ENCODE measurements around the gene KRT37. TPM values are rescaled to one million over a fixed set of nuclear protein-coding genes. Genes with fewer than 3 reads are reported as not detected.

The KRT37 gene
- total and polyA plus RNA-seq, 8 donors: not detected

DNA sequence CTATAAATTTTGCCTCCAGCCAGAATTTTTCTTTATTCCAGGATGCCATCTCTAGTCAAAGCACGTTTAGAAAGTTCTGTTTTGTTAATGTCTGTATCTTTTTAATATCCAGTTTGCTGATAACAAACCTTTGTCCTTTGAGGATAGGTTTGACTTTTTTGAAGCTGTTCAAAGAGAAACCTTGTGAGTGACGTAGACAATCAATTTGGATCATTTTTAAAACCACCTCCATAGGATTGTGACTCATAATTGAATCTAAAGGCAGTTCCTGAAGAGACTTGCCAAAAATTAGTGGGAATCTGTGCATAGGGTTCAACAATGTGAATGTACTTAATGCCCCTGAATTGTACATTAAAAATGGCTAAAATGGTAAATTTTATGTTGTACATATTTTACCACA, 32.9 kb downstream of the KRT37 start:
- no peak overlapping the region for H3K4me3 ChIP-seq
- H3K27me3 ChIP-seq: no peaks in the 10 kb centered on the region
- intact Hi-C loops (cut with DNase I): no loop called here
- ATAC-seq (no peak), DNase-seq (no peak)
- no peaks in the 10 kb centered on the region for H3K36me3 ChIP-seq
- H3K4me1 ChIP-seq: no peaks in the 10 kb centered on the region
- peaks cover 0 to 6% of the 10 kb centered on the region in 2 donors for H3K9me3 ChIP-seq
- H3K27ac ChIP-seq: no peak overlapping the region
- TF ChIP-seq, protein P1, sequence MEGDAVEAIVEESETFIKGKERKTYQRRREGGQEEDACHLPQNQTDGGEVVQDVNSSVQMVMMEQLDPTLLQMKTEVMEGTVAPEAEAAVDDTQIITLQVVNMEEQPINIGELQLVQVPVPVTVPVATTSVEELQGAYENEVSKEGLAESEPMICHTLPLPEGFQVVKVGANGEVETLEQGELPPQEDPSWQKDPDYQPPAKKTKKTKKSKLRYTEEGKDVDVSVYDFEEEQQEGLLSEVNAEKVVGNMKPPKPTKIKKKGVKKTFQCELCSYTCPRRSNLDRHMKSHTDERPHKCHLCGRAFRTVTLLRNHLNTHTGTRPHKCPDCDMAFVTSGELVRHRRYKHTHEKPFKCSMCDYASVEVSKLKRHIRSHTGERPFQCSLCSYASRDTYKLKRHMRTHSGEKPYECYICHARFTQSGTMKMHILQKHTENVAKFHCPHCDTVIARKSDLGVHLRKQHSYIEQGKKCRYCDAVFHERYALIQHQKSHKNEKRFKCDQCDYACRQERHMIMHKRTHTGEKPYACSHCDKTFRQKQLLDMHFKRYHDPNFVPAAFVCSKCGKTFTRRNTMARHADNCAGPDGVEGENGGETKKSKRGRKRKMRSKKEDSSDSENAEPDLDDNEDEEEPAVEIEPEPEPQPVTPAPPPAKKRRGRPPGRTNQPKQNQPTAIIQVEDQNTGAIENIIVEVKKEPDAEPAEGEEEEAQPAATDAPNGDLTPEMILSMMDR (IDR thresholded peaks at IDR 0.05): no peak

DNA sequence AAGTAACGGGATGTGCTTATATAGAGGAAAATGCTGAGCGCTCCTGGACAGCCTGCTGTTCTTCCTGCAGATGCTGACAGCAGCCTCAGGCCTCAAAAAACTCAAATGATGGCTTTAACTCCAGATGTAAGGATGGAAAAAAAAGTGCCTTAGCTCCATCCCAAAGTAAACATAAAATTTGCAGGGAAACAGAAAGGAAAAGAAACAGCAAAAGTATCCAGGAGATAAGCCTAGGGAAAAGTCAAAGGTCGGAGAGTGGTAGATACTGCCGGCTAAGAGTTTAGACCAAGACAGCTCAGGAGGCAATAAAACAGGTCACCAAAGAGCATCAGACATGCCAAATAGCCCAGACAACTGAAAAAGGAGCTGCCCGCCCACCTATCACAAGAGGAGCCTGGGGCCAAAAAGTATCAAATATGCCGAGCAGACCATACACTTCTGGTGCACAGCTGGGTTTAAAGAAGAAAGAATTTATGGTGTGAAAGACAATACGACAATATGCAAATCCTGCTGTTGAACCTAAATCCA, 33.9 kb downstream of the KRT37 start:
- intact Hi-C loops (cut with DNase I): no loop called here
- Histone ChIP-seq H3K27ac (no peak overlapping the region), H3K4me3 (no peak overlapping the region), H3K9me3 (peaks cover 0 to 12% of the 10 kb centered on the region in 2 donors), H3K27me3 (no peaks in the 10 kb centered on the region), H3K4me1 (no peaks in the 10 kb centered on the region), H3K36me3 (no peaks in the 10 kb centered on the region)
- TF ChIP-seq, protein P1 (IDR thresholded peaks at IDR 0.05): no peak
- no peak for DNase-seq
- no peak for ATAC-seq

DNA sequence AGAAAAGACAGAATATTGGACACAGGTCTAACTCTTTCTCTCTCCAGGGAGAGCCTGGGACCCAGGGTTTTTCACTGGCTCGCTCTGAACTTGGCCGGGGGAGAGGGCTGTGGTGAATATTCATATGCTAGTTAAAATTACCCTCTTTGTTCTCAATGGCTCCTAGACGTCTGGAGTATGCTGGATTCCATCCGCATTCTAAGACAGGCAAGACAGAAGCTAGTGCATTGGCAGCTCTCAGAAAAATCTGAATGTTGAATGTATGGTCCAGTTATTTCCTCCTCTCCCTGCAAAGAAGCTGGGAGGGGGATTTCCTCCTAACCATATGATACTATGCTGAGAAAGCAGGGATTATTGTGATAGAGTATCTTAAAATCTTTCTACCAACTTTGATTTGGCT, 36.7 kb downstream of the KRT37 start:
- intact Hi-C loops (cut with DNase I): no loop called here
- ATAC-seq: no peak
- no peak overlapping the region for H3K4me3 ChIP-seq

DNA sequence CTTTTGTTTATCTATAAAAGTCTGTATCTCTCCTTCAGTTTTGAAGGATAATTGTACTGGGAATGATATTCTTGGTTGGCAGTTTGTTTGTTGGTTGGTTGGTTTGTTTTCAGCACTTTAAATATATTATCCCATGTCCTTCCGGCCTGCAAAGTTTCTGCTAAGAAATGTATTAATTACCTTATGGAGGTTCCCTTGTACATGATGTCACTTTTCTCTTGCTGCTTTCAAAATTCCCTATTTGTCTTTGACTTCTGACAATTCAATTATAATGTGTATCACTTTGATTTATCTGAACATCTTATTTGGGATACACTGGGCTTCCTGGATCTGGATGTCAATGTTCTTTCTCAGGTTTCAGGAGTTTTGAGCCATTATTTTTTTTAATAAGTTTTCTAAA, 38.2 kb downstream of the KRT37 start:
- peaks cover 0 to 5% of the 10 kb centered on the region in 2 donors for H3K27me3 ChIP-seq
- no peaks in the 10 kb centered on the region for H3K36me3 ChIP-seq
- peaks cover 0 to 12% of the 10 kb centered on the region in 2 donors for H3K9me3 ChIP-seq
- intact Hi-C loops (cut with DNase I): no loop called here
- no peak overlapping the region for H3K4me3 ChIP-seq
- H3K27ac ChIP-seq: no peak overlapping the region
- DNase-seq (no peak), ATAC-seq (no peak)
- TF ChIP-seq, protein P1 (IDR thresholded peaks at IDR 0.05): no peak
- no peaks in the 10 kb centered on the region for H3K4me1 ChIP-seq

More for the DNA sequence above, 36.7 kb downstream of the KRT37 start:
- H3K27me3 ChIP-seq: no peaks in the 10 kb centered on the region
- peaks cover 0 to 12% of the 10 kb centered on the region in 2 donors for H3K9me3 ChIP-seq
- no peaks in the 10 kb centered on the region for H3K36me3 ChIP-seq
- DNase-seq: no peak
- TF ChIP-seq, protein P1 (IDR thresholded peaks at IDR 0.05): no peak
- no peak overlapping the region for H3K27ac ChIP-seq
- no peaks in the 10 kb centered on the region for H3K4me1 ChIP-seq

DNA sequence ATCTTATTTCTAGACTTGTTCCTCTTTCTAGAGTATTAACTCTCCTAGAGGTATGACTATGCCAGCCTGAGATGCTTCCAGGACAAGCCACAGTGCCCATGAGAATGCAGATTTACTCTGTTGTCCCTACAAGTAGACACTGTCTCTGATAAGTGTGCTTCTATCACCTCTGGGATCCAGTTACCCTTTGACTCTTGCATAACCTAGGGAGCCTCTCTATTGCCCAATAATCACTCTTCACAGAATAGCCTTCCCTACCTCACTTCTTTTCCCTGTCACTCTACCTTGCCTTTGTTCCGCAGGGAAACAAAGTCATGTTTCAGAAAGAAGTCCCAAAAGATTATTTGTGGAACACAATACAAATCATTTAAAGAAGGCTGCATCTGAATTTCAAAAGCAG, 40.7 kb downstream of the KRT37 start:
- no peak overlapping the region for H3K27ac ChIP-seq

More for the DNA sequence above, 40.7 kb downstream of the KRT37 start:
- TF ChIP-seq, protein P1 (IDR thresholded peaks at IDR 0.05): no peak
- DNase-seq (no peak), ATAC-seq (no peak)
- Histone ChIP-seq H3K27me3 (peaks cover 0 to 5% of the 10 kb centered on the region in 2 donors), H3K4me3 (no peak overlapping the region), H3K4me1 (no peaks in the 10 kb centered on the region), H3K9me3 (peaks cover 0 to 12% of the 10 kb centered on the region in 2 donors), H3K36me3 (no peaks in the 10 kb centered on the region)
- intact Hi-C loops (cut with DNase I): no loop called here

All from left lung (tissue), 10 donors.